Ovary (tissue), 9 donors: ENCODE measurements around the gene CCDC50. TPM values are rescaled to one million over a fixed set of nuclear protein-coding genes. Genes with fewer than 3 reads are reported as not detected.
A peak's percentile ranks its signal among the peaks of the same experiment; 100 is the strongest.

Experiments
- DNase-seq, 5 donors: peaks; one replicate each; pipeline ENCODE4 v3.0.0-alpha.2; 2019 to 2020
- H3K27ac ChIP-seq, 2 donors: fragments of 200-600 bp; one replicate each; pipeline versions ENCODE4 v1.5.1 to v1.8.0; 2019 to 2022
- H3K27me3 ChIP-seq: fragments of 200-600 bp; one replicate; pipeline ENCODE4 v1.8.0; 2022
- H3K36me3 ChIP-seq: fragments of 200-600 bp; sonication (generic); one replicate; pipeline ENCODE4 v1.5.1; 2019
- H3K4me1 ChIP-seq: one replicate; pipeline ENCODE4 v1.8.1; 2013; ENCODE audit warnings: mild to moderate bottlenecking, moderate library complexity; ENCODE audit not compliant: insufficient read depth
- H3K4me3 ChIP-seq: fragments of 200-600 bp; sonication (generic); one replicate; pipeline ENCODE4 v1.5.1; 2017
- H3K9me3 ChIP-seq, 2 donors: fragments of 200-600 bp in 1 of 2; sonication (generic) in 1 of 2; one replicate each; pipeline versions ENCODE4 v1.5.1 to v1.8.1; 2013 to 2019; ENCODE audit warnings: mild to moderate bottlenecking in 1 of 2, moderate library complexity in 1 of 2
- CTCF ChIP-seq, 3 donors: fragments of 450-650 bp in 2 of 3; fragments of 200-600 bp in 1 of 3; IDR thresholded peaks; one replicate each; pipeline versions ENCODE4 v1.5.1 to v1.8.0; 2016 to 2022; ENCODE audit warnings: antibody characterized with exemption in 3 of 3, mild to moderate bottlenecking in 1 of 3
- EP300 ChIP-seq: sonication (generic); formaldehyde crosslinking; IDR thresholded peaks from one replicate; pipeline ENCODE4 v1.6.1; 2017; ENCODE audit warnings: antibody characterized with exemption
- POLR2A ChIP-seq: fragments of 450-650 bp; IDR thresholded peaks from one replicate; pipeline ENCODE4 v1.6.1; 2017; ENCODE audit warnings: antibody characterized with exemption, mild to moderate bottlenecking, moderate library complexity
- WGBS, 3 donors: extraction: QIAGEN DNeasy Blood & Tissue Kit in 1 of 3; methylation state at CpG; one replicate each; pipeline versions ENCODE4 v1.1.5 to v1.1.7; 2013 to 2017; 5-methylcytosine and 5-hydroxymethylcytosine counted together
- intact Hi-C, 4 donors: fragments of 100-400 bp; cut with DNase I; formaldehyde crosslinking; loops; one replicate each; pipeline versions ENCODE4 v1.11.0 to v1.15.1; 2022 to 2023
- polyA plus RNA-seq, 2 donors: library from polyadenylated mRNA; stranded (reverse); fragments of 200-250 nt in 1 of 2; fragments of 350-450 nt in 1 of 2; fragmentation: Illumina TruSeq in 1 of 2; extraction: RNeasy Lipid Tissue Mini Kit (QIAGEN cat#74804) in 1 of 2; gene quantifications; one replicate each; pipeline ENCODE4 v1.2.3, GENCODE V29; 2013 to 2014
- total RNA-seq, 7 donors: library from RNA; depleted of rRNA in 2 of 7; stranded (reverse); fragments of >200 nt in 2 of 7; fragmentation: NEBNext Ultra II Directional in 3 of 7; extraction: Animal tissue kit (Norgen Biotek cat#: 25700) in 3 of 7; gene quantifications; one replicate each; pipeline versions ENCODE4 v1.1.0 to v1.2.4, GENCODE V29; 2016 to 2023
- donor health status: DM: no; HTN: no; CAD: no; lungs with moderate emphysema.
- donor health status: DM: no; HTN: no; CAD: no.
- donor health status: Bipolar disorder and iron deficiency.
- donor health status: DM: yes; HTN: yes; CAD: no.
- donor health status: DM: no; HTN: no; CAD: no.
- donor health status: DM: yes; HTN: yes; CAD: no.

The CCDC50 gene
- total and polyA plus RNA-seq, 9 donors: 39.6 to 85.9 (median 75.2) TPM

GRCh38 chr3:191355406-191355805, 26.2 kb downstream of the CCDC50 start:
- intact Hi-C loops: no loop called here
- TF ChIP-seq EP300 (no peak), CTCF (IDR thresholded peaks at IDR 0.05) (no peak), POLR2A (no peak)
- no peaks in the 10 kb centered on the region for H3K36me3 ChIP-seq
- H3K4me1 ChIP-seq: peaks cover 12% of the 10 kb centered on the region
- WGBS, 3 donors: 90 to 96% (median 90%) methylated on average over 4 of the region's 4 CpGs
- H3K9me3 ChIP-seq: no peaks in the 10 kb centered on the region
- no peak overlapping the region for H3K4me3 ChIP-seq
- no peak overlapping the region for H3K27ac ChIP-seq
- no peaks in the 10 kb centered on the region for H3K27me3 ChIP-seq
- no peak for DNase-seq

GRCh38 chr3:191356631-191357439, 27.6 kb downstream of the CCDC50 start:
- peak in 2 of 5 donors; percentile 24 to 31 for DNase-seq
- 50 to 60% (median 56%) methylated on average over 5 of the region's 5 CpGs for WGBS, 3 donors
- Histone ChIP-seq H3K9me3 (no peaks in the 10 kb centered on the region), H3K36me3 (no peaks in the 10 kb centered on the region), H3K27ac (no peak overlapping the region), H3K4me1 (peaks cover 8% of the 10 kb centered on the region), H3K4me3 (no peak overlapping the region), H3K27me3 (no peaks in the 10 kb centered on the region)
- intact Hi-C loops: no loop called here
- TF ChIP-seq CTCF (IDR thresholded peaks at IDR 0.05): no peak
- no peak for TF ChIP-seq POLR2A
- no peak for TF ChIP-seq EP300

GRCh38 chr3:191357909-191358308, 28.7 kb downstream of the CCDC50 start:
- Histone ChIP-seq H3K9me3 (no peaks in the 10 kb centered on the region), H3K27ac (no peak overlapping the region), H3K4me1 (peaks cover 8% of the 10 kb centered on the region), H3K27me3 (no peaks in the 10 kb centered on the region), H3K36me3 (no peaks in the 10 kb centered on the region), H3K4me3 (no peak overlapping the region)
- intact Hi-C loops: no loop called here
- no peak for DNase-seq
- no peak for TF ChIP-seq EP300
- TF ChIP-seq CTCF (IDR thresholded peaks at IDR 0.05): no peak
- TF ChIP-seq POLR2A: no peak
- 87 to 89% (median 87%) methylated on average over 6 of the region's 6 CpGs for WGBS, 3 donors

GRCh38 chr3:191358929-191359328, 29.7 kb downstream of the CCDC50 start:
- Histone ChIP-seq H3K9me3 (no peaks in the 10 kb centered on the region), H3K4me3 (no peak overlapping the region), H3K4me1 (peaks cover 6% of the 10 kb centered on the region), H3K27ac (no peak overlapping the region), H3K27me3 (no peaks in the 10 kb centered on the region), H3K36me3 (no peaks in the 10 kb centered on the region)
- DNase-seq: no peak
- no peak for TF ChIP-seq EP300
- TF ChIP-seq CTCF (IDR thresholded peaks at IDR 0.05): no peak
- no peak for TF ChIP-seq POLR2A
- WGBS, 3 donors: 77 to 90% (median 78%) methylated on average over 2 of the region's 2 CpGs
- intact Hi-C loops: no loop called here
